Ovary (tissue), 9 donors: ENCODE data around the gene SOX5. TPM values are rescaled to one million over a fixed set of nuclear protein-coding genes. Genes with fewer than 3 reads are reported as not detected.

Experiments used
- DNase-seq, 5 donors: peaks; one replicate each; pipeline ENCODE4 v3.0.0-alpha.2; 2019 to 2020
- H3K27ac ChIP-seq, 2 donors: fragments of 200-600 bp; one replicate each; pipeline versions ENCODE4 v1.5.1 to v1.8.0; 2019 to 2022
- H3K27me3 ChIP-seq: fragments of 200-600 bp; one replicate; pipeline ENCODE4 v1.8.0; 2022
- H3K36me3 ChIP-seq: fragments of 200-600 bp; sonication (generic); one replicate; pipeline ENCODE4 v1.5.1; 2019
- H3K4me1 ChIP-seq: one replicate; pipeline ENCODE4 v1.8.1; 2013; ENCODE audit warnings: mild to moderate bottlenecking, moderate library complexity; ENCODE audit not compliant: insufficient read depth
- H3K4me3 ChIP-seq: fragments of 200-600 bp; sonication (generic); one replicate; pipeline ENCODE4 v1.5.1; 2017
- H3K9me3 ChIP-seq, 2 donors: fragments of 200-600 bp in 1 of 2; sonication (generic) in 1 of 2; one replicate each; pipeline versions ENCODE4 v1.5.1 to v1.8.1; 2013 to 2019; ENCODE audit warnings: mild to moderate bottlenecking in 1 of 2, moderate library complexity in 1 of 2
- EP300 ChIP-seq: sonication (generic); formaldehyde crosslinking; IDR thresholded peaks from one replicate; pipeline ENCODE4 v1.6.1; 2017; ENCODE audit warnings: antibody characterized with exemption
- POLR2A ChIP-seq: fragments of 450-650 bp; IDR thresholded peaks from one replicate; pipeline ENCODE4 v1.6.1; 2017; ENCODE audit warnings: antibody characterized with exemption, mild to moderate bottlenecking, moderate library complexity
- WGBS, 3 donors: extraction: QIAGEN DNeasy Blood & Tissue Kit in 1 of 3; methylation state at CpG; one replicate each; pipeline versions ENCODE4 v1.1.5 to v1.1.7; 2013 to 2017; 5-methylcytosine and 5-hydroxymethylcytosine counted together
- intact Hi-C, 4 donors: fragments of 100-400 bp; cut with DNase I; formaldehyde crosslinking; loops; one replicate each; pipeline versions ENCODE4 v1.11.0 to v1.15.1; 2022 to 2023
- polyA plus RNA-seq, 2 donors: library from polyadenylated mRNA; stranded (reverse); fragments of 200-250 nt in 1 of 2; fragments of 350-450 nt in 1 of 2; fragmentation: Illumina TruSeq in 1 of 2; extraction: RNeasy Lipid Tissue Mini Kit (QIAGEN cat#74804) in 1 of 2; gene quantifications; one replicate each; pipeline ENCODE4 v1.2.3, GENCODE V29; 2013 to 2014
- total RNA-seq, 7 donors: library from RNA; depleted of rRNA in 2 of 7; stranded (reverse); fragments of >200 nt in 2 of 7; fragmentation: NEBNext Ultra II Directional in 3 of 7; extraction: Animal tissue kit (Norgen Biotek cat#: 25700) in 3 of 7; gene quantifications; one replicate each; pipeline versions ENCODE4 v1.1.0 to v1.2.4, GENCODE V29; 2016 to 2023
- TF ChIP-seq, protein P1 (sequence below), 3 donors: fragments of 450-650 bp in 2 of 3; fragments of 200-600 bp in 1 of 3; IDR thresholded peaks; one replicate each; pipeline versions ENCODE4 v1.5.1 to v1.8.0; 2016 to 2022; ENCODE audit warnings: antibody characterized with exemption in 3 of 3, mild to moderate bottlenecking in 1 of 3
- donor health status: DM: no; HTN: no; CAD: no; lungs with moderate emphysema.
- donor health status: DM: no; HTN: no; CAD: no.
- donor health status: Bipolar disorder and iron deficiency.
- donor health status: DM: yes; HTN: yes; CAD: no.
- donor health status: DM: no; HTN: no; CAD: no.
- donor health status: DM: yes; HTN: yes; CAD: no.

The SOX5 gene
- total and polyA plus RNA-seq, 9 donors = 5.7 to 33.7 (median 21.4) TPM

DNA sequence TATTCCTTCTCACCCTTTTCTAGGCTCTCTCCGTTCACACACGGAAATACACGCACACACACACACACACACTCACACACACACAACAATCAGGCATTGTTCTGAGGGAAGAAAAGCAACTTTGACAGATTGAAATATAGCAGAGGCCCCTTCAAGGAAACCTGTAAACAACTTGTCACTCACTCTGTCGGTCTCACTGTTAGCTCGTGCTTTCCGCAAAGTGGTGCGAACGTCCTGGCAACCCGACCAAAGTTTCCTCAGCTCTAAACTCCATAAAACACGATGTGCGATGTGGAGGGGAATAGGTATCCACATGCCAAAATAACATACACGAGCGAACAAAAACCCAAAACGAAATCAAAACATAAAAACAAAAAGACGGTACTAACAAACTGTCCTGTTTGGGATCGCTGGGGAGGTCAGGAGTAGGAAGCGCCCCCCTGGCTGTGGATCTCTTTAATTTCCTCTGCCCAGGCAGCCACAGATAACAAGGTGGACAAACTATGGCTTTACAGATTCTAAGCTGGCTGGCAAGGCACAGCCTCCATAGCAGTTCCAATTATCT is 822 bp upstream of the SOX5 start:
- H3K4me3 ChIP-seq = peak overlapping the region; percentile 37
- 1% methylated on average over 17 of the region's 17 CpGs for WGBS, 3 donors
- H3K4me1 ChIP-seq = no peaks in the 10 kb centered on the region
- H3K9me3 ChIP-seq = no peaks in the 10 kb centered on the region
- H3K27me3 ChIP-seq = no peaks in the 10 kb centered on the region
- H3K36me3 ChIP-seq = no peaks in the 10 kb centered on the region
- intact Hi-C loops = no loop called here
- TF ChIP-seq, protein P1, sequence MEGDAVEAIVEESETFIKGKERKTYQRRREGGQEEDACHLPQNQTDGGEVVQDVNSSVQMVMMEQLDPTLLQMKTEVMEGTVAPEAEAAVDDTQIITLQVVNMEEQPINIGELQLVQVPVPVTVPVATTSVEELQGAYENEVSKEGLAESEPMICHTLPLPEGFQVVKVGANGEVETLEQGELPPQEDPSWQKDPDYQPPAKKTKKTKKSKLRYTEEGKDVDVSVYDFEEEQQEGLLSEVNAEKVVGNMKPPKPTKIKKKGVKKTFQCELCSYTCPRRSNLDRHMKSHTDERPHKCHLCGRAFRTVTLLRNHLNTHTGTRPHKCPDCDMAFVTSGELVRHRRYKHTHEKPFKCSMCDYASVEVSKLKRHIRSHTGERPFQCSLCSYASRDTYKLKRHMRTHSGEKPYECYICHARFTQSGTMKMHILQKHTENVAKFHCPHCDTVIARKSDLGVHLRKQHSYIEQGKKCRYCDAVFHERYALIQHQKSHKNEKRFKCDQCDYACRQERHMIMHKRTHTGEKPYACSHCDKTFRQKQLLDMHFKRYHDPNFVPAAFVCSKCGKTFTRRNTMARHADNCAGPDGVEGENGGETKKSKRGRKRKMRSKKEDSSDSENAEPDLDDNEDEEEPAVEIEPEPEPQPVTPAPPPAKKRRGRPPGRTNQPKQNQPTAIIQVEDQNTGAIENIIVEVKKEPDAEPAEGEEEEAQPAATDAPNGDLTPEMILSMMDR (IDR thresholded peaks at IDR 0.05) = no peak
- TF ChIP-seq EP300 = no peak
- DNase-seq = peak in 1 of 5 donors; percentile 13
- H3K27ac ChIP-seq = no peak overlapping the region

DNA sequence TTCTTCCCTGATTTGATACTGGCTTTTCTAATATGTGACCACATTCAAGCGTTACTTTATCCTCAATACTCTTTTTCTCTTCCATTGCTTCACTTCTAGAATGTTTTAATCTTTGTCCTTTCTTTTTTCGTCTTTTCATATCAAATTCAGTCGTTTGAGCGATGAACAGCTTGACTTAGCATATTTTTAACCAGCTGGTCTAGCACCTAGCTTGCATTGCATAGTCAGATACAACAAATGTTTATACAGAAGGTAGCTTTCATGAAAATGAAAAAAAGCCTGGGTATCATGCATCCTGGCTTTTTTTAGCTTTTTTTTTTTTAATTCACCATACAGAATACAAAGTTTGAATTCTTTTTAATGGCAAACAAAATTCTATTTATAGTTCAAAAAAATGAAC is 1.2 kb downstream of the SOX5 start:
- no peak for DNase-seq
- TF ChIP-seq, protein P1 (IDR thresholded peaks at IDR 0.05) = no peak
- TF ChIP-seq POLR2A (no peak), EP300 (no peak)
- Histone ChIP-seq H3K4me1 (no peaks in the 10 kb centered on the region), H3K9me3 (no peaks in the 10 kb centered on the region), H3K27ac (no peak overlapping the region), H3K36me3 (no peaks in the 10 kb centered on the region), H3K4me3 (no peak overlapping the region), H3K27me3 (no peaks in the 10 kb centered on the region)
- intact Hi-C loops = no loop called here
- WGBS, 3 donors = 86 to 89% (median 88%) methylated on average over 4 of the region's 4 CpGs

DNA sequence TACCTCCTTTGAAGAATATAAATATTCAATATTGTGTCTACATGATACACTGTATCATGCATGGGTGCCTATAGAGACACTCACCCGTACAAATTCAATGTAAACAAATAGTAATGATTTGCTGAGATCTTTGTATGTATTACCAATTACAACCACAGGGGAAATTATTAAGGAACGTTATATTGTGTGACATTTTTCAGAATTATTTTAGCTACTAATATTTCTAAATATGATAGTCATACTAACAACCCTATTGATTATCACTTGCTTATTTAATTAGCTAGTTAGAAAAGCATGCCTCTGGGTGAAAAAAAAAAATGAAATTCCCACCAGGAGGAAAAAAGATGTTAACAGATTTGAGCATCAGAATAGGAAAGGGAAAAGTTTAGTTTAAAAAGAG is 2.1 kb downstream of the SOX5 start:
- TF ChIP-seq POLR2A = no peak
- TF ChIP-seq, protein P1 (IDR thresholded peaks at IDR 0.05) = no peak
- TF ChIP-seq EP300 = no peak
- 86 to 92% (median 86%) methylated on average over 2 of the region's 2 CpGs for WGBS, 3 donors
- Histone ChIP-seq H3K27me3 (no peaks in the 10 kb centered on the region), H3K27ac (no peak overlapping the region), H3K4me1 (no peaks in the 10 kb centered on the region), H3K9me3 (no peaks in the 10 kb centered on the region), H3K36me3 (no peaks in the 10 kb centered on the region), H3K4me3 (no peak overlapping the region)
- DNase-seq = no peak
- intact Hi-C loops = no loop called here

DNA sequence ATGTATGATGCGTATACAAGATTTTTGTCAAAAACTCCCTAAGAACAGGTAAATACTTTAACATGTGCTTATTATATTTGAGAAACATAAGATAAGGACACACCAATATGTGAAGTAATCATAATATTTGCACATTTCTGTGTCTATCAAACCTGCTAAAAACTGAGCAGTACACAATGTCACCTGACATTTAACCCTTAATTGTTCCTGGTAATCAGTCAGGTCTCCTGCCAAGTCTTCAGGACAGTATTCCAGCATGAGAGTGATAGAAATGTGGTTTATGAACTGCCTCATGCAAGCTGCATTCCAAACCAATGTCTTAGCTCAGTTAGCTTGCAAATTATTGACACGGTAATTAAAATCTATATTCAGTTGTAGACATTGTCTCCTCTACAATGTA is 4.2 kb downstream of the SOX5 start:
- Histone ChIP-seq H3K36me3 (no peaks in the 10 kb centered on the region), H3K9me3 (no peaks in the 10 kb centered on the region), H3K27ac (no peak overlapping the region), H3K4me3 (no peak overlapping the region), H3K27me3 (no peaks in the 10 kb centered on the region), H3K4me1 (no peaks in the 10 kb centered on the region)
- TF ChIP-seq, protein P1 (IDR thresholded peaks at IDR 0.05) = no peak
- TF ChIP-seq POLR2A (no peak), EP300 (no peak)
- DNase-seq = no peak
- 93 to 98% (median 96%) methylated on average over 2 of the region's 2 CpGs for WGBS, 3 donors
- intact Hi-C loops = no loop called here
